ENCODE data around the gene NDRG4. TPM values are rescaled to one million over a fixed set of nuclear protein-coding genes. Genes with fewer than 3 reads are reported as not detected.
A peak's percentile ranks its signal among the peaks of the same experiment; 100 is the strongest.

The NDRG4 gene
- total and polyA plus RNA-seq, 4 donors, result 5.3 to 18.7 (median 14.2) TPM

DNA sequence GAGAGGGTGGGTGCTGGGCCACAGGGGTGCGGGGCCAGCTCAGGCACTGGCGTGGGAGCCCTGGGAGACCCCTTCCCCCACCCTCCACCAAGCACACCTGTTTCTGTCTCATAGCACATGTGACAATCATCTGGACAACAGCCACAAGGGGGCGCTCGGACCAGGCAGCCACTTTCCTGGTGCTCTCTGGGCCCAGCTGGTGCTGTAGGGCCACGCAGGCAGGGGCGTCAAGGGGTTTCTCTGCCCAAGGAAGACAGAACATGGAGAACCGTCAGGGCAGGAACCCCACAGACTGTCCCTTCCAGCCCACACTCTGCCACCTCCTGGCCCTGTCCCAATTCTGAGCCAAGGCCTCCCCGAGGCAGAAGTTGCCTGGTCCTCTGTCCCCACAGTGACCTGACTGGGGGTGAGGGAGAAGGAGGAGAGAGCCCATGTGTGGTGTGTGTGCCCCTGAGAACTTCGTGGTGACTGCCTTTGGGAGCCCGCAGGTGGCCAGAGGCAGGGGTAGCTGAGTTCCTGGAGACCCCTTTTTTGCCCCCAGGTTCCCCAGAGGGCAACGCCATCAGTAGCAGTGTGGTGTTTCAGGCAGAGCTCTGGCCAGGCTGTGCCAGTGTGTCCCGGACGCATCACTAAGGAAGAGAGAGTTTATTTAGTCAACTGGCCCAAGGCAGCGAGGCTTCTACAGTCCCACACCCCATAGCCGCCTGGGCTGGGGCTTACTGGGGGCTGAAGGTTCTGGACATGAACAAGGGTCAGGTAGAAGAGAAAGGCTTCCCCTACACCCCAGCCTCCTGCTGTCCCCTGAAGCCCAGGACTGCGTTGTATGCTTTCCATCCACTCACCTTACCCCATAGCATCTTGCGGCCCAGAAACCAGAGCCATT lies 12.2 kb downstream of the NDRG4 start:
- peak; percentile 38 to 61 (median 40) for DNase-seq

DNA sequence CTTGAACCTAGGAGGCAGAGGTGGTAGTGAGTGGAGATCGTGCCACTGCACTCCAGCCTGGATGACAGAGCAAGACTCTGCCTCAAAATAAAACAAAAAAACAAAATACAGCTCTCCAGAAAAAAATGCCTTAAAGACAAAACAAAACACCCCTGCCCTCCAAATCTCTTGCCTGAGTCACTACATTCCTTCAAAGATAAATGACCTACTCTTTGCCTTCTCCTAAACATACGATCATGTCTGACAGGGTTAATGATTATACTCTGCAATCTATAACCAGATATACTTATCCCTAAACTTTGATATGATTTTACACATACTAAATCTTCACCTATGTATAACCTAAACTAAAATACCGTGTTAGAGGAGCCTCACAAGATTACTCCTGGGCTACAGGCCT lies 13.9 kb downstream of the NDRG4 start:
- Histone ChIP-seq H3K27ac (ENCODE audit: low read depth in 1 of 2, low read length in 1 of 2) (no peak overlapping the region), H3K4me3 (no peak overlapping the region), H3K36me3 (ENCODE audit: control insufficient read depth in 4 of 4, insufficient read depth in 4 of 4, low read length in 4 of 4) (peaks cover 12 to 22% (median 15%) of the 10 kb centered on the region in 4 donors), H3K9ac (ENCODE audit: insufficient read depth in 1 of 2, low read length in 2 of 2) (no peak overlapping the region), H3K27me3 (ENCODE audit: control insufficient read depth in 3 of 3, insufficient read depth in 3 of 3, low read length in 2 of 3) (no peaks in the 10 kb centered on the region), H3K9me3 (ENCODE audit: control insufficient read depth in 4 of 4, insufficient read depth in 3 of 4, low read length in 3 of 4) (no peaks in the 10 kb centered on the region), H3K4me1 (ENCODE audit: control insufficient read depth in 5 of 5, insufficient read depth in 5 of 5, low read length in 5 of 5) (peaks cover 0 to 9% (median 3%) of the 10 kb centered on the region in 5 donors)
- no peak for DNase-seq
- TF ChIP-seq, protein P1, sequence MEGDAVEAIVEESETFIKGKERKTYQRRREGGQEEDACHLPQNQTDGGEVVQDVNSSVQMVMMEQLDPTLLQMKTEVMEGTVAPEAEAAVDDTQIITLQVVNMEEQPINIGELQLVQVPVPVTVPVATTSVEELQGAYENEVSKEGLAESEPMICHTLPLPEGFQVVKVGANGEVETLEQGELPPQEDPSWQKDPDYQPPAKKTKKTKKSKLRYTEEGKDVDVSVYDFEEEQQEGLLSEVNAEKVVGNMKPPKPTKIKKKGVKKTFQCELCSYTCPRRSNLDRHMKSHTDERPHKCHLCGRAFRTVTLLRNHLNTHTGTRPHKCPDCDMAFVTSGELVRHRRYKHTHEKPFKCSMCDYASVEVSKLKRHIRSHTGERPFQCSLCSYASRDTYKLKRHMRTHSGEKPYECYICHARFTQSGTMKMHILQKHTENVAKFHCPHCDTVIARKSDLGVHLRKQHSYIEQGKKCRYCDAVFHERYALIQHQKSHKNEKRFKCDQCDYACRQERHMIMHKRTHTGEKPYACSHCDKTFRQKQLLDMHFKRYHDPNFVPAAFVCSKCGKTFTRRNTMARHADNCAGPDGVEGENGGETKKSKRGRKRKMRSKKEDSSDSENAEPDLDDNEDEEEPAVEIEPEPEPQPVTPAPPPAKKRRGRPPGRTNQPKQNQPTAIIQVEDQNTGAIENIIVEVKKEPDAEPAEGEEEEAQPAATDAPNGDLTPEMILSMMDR (IDR thresholded peaks at IDR 0.05; ENCODE audit: control extremely low read depth, extremely low read depth), result no peak
- ATAC-seq (ENCODE audit: insufficient read depth, low FRiP score), result no peak
- 88 to 90% methylated on average over 3 of the region's 3 CpGs for WGBS, 2 donors

More for the DNA sequence above, 12.2 kb downstream of the NDRG4 start:
- Histone ChIP-seq H3K9me3 (ENCODE audit: control insufficient read depth in 4 of 4, insufficient read depth in 3 of 4, low read length in 3 of 4) (no peaks in the 10 kb centered on the region), H3K36me3 (ENCODE audit: control insufficient read depth in 4 of 4, insufficient read depth in 4 of 4, low read length in 4 of 4) (peaks cover 0 to 15% (median 7%) of the 10 kb centered on the region in 4 donors), H3K4me3 (no peak overlapping the region), H3K4me1 (ENCODE audit: control insufficient read depth in 5 of 5, insufficient read depth in 5 of 5, low read length in 5 of 5) (peaks cover 0 to 9% (median 3%) of the 10 kb centered on the region in 5 donors), H3K27me3 (ENCODE audit: control insufficient read depth in 3 of 3, insufficient read depth in 3 of 3, low read length in 2 of 3) (no peaks in the 10 kb centered on the region), H3K27ac (ENCODE audit: low read depth in 1 of 2, low read length in 1 of 2) (no peak overlapping the region), H3K9ac (ENCODE audit: insufficient read depth in 1 of 2, low read length in 2 of 2) (no peak overlapping the region)
- ATAC-seq (ENCODE audit: insufficient read depth, low FRiP score), result no peak
- 57 to 61% methylated on average over 17 of the region's 17 CpGs for WGBS, 2 donors
- TF ChIP-seq, protein P1 (IDR thresholded peaks at IDR 0.05; ENCODE audit: control extremely low read depth, extremely low read depth), result peak; percentile 34

DNA sequence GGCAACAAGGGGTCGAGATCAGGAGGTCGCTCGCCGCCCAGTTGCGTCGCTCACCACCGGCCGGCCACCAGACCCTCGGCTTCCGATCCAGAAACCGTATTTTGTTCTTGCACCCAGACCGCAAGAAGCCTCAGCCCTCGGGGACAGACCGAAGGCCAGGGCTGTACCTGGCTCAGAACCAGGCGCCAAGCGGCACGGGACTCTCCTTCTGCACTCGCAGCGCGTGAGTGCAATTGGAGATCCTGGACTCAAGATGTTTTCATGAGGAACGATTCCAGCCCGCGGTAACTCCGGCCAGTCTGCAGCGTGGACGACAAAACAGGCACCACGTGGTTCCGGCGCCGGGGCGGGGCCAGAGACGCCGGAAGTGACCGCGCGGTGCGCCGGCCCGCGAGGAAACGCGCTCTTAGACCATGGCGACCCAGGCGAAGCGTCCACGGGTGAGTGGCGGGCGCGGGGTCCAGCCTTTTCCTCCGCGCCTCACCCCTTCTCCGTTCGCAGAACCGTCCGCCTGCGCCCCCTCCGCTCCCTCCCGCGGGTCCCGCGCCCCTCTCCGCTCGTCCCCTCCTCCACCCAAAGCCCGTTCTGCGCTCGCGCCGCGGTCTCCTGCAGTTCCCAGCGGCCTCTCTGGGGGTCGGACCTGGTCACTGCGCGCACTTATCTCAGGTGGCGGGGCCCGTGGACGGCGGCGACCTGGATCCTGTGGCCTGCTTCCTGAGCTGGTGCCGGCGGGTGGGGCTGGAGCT lies 15.4 kb downstream of the NDRG4 start, which contains the start of gene SETD6:
TSS of gene SETD6 (plus strand) at position 393 of the 746 bp plus-strand sequence. CDS start at position 414, 21 bp downstream.
- H3K4me3 ChIP-seq, result peak within 1 kb of the TSS; percentile 78
- peak within 1 kb of the TSS; percentile 47 to 84 for H3K27ac ChIP-seq (ENCODE audit: low read depth in 1 of 2, low read length in 1 of 2)
- ATAC-seq (ENCODE audit: insufficient read depth, low FRiP score), result peak; percentile 92
- H3K36me3 ChIP-seq (ENCODE audit: control insufficient read depth in 4 of 4, insufficient read depth in 4 of 4, low read length in 4 of 4), result peaks cover 18 to 26% (median 22%) of the 10 kb centered on the region in 4 donors
- TF ChIP-seq, protein P1 (IDR thresholded peaks at IDR 0.05; ENCODE audit: control extremely low read depth, extremely low read depth), result no peak
- no peaks in the 10 kb centered on the region for H3K9me3 ChIP-seq (ENCODE audit: control insufficient read depth in 4 of 4, insufficient read depth in 3 of 4, low read length in 3 of 4)
- H3K27me3 ChIP-seq (ENCODE audit: control insufficient read depth in 3 of 3, insufficient read depth in 3 of 3, low read length in 2 of 3), result no peaks in the 10 kb centered on the region
- WGBS, 2 donors, result 0 to 1% methylated on average over 57 to 80 of the region's 80 CpGs
- H3K9ac ChIP-seq (ENCODE audit: insufficient read depth in 1 of 2, low read length in 2 of 2), result peak within 1 kb of the TSS in 1 of 2 donors; percentile 65
- DNase-seq, result peak; percentile 88 to 93 (median 90)
- peaks cover 0 to 9% (median 3%) of the 10 kb centered on the region in 5 donors for H3K4me1 ChIP-seq (ENCODE audit: control insufficient read depth in 5 of 5, insufficient read depth in 5 of 5, low read length in 5 of 5)

Measured in lung (tissue), 12 donors.